Duodenal mucosa (tissue), 2 donors: ENCODE results near the gene TRAPPC2.

Experiments used
- H3K27ac ChIP-seq: one replicate; pipeline ENCODE4 v1.7.0; 2013; ENCODE audit warnings: low read depth, low read length
- H3K27me3 ChIP-seq, 2 donors: one replicate each; pipeline ENCODE4 v1.7.0; 2013; ENCODE audit warnings: low read length in 2 of 2, control low read depth in 1 of 2; ENCODE audit not compliant: insufficient read depth in 2 of 2, control insufficient read depth in 1 of 2
- H3K36me3 ChIP-seq, 2 donors: one replicate each; pipeline ENCODE4 v1.7.0; 2013; ENCODE audit warnings: low read length in 2 of 2, control low read depth in 1 of 2; ENCODE audit not compliant: insufficient read depth in 2 of 2, control insufficient read depth in 1 of 2
- H3K4me1 ChIP-seq, 2 donors: one replicate each; pipeline ENCODE4 v1.7.0; 2013; ENCODE audit warnings: low read length in 2 of 2, control low read depth in 1 of 2; ENCODE audit not compliant: insufficient read depth in 2 of 2, control insufficient read depth in 1 of 2
- H3K4me3 ChIP-seq, 2 donors: one replicate each; pipeline ENCODE4 v1.7.0; 2013; ENCODE audit warnings: low read length in 2 of 2, low read depth in 1 of 2
- H3K9ac ChIP-seq, 2 donors: one replicate each; pipeline ENCODE4 v1.7.0; 2013; ENCODE audit warnings: low read length in 2 of 2, low read depth in 1 of 2
- H3K9me3 ChIP-seq, 2 donors: one replicate each; pipeline ENCODE4 v1.7.0; 2013; ENCODE audit warnings: low read length in 2 of 2, control low read depth in 1 of 2; ENCODE audit not compliant: control insufficient read depth in 1 of 2

The TRAPPC2 gene

GRCh38 chrX:13763489-13763888 lies 29.1 kb upstream of the TRAPPC2 start:
- no peaks in the 10 kb centered on the region for H3K4me1 ChIP-seq
- no peaks in the 10 kb centered on the region for H3K9me3 ChIP-seq
- H3K4me3 ChIP-seq = no peak overlapping the region
- H3K9ac ChIP-seq = no peak overlapping the region
- no peak overlapping the region for H3K27ac ChIP-seq
- H3K27me3 ChIP-seq = no peaks in the 10 kb centered on the region
- H3K36me3 ChIP-seq = peaks cover 13 to 47% of the 10 kb centered on the region in 2 donors

GRCh38 chrX:13761606-13762414 lies 27.4 kb upstream of the TRAPPC2 start:
- H3K9me3 ChIP-seq = no peaks in the 10 kb centered on the region
- peak overlapping the region; percentile 1 for H3K27ac ChIP-seq
- H3K36me3 ChIP-seq = peaks cover 17 to 42% of the 10 kb centered on the region in 2 donors
- H3K9ac ChIP-seq = no peak overlapping the region
- no peak overlapping the region for H3K4me3 ChIP-seq
- H3K4me1 ChIP-seq = no peaks in the 10 kb centered on the region
- no peaks in the 10 kb centered on the region for H3K27me3 ChIP-seq

GRCh38 chrX:13760426-13760825 lies 26.0 kb upstream of the TRAPPC2 start:
- H3K36me3 ChIP-seq = peaks cover 13 to 33% of the 10 kb centered on the region in 2 donors
- no peaks in the 10 kb centered on the region for H3K4me1 ChIP-seq
- no peaks in the 10 kb centered on the region for H3K9me3 ChIP-seq
- H3K4me3 ChIP-seq = no peak overlapping the region
- no peak overlapping the region for H3K27ac ChIP-seq
- H3K9ac ChIP-seq = no peak overlapping the region
- no peaks in the 10 kb centered on the region for H3K27me3 ChIP-seq

GRCh38 chrX:13759152-13759718 lies 24.8 kb upstream of the TRAPPC2 start:
- H3K27me3 ChIP-seq = no peaks in the 10 kb centered on the region
- no peaks in the 10 kb centered on the region for H3K4me1 ChIP-seq
- H3K27ac ChIP-seq = no peak overlapping the region
- H3K9me3 ChIP-seq = no peaks in the 10 kb centered on the region
- H3K9ac ChIP-seq = no peak overlapping the region
- H3K4me3 ChIP-seq = no peak overlapping the region
- peaks cover 13 to 37% of the 10 kb centered on the region in 2 donors for H3K36me3 ChIP-seq

- Histone ChIP-seq H3K36me3 (peaks cover 9 to 23% of the 10 kb centered on the region in 2 donors), H3K9ac (no peak overlapping the region), H3K27me3 (no peaks in the 10 kb centered on the region), H3K27ac (no peak overlapping the region), H3K4me1 (peaks cover 0 to 3% of the 10 kb centered on the region in 2 donors), H3K9me3 (no peaks in the 10 kb centered on the region), H3K4me3 (no peak overlapping the region)
Observed at GRCh38 chrX:13756381-13756780, 22.0 kb upstream of the TRAPPC2 start.

GRCh38 chrX:13755254-13755653 lies 20.8 kb upstream of the TRAPPC2 start:
- Histone ChIP-seq H3K27ac (no peak overlapping the region), H3K9me3 (no peaks in the 10 kb centered on the region), H3K36me3 (peaks cover 9 to 16% of the 10 kb centered on the region in 2 donors), H3K4me3 (no peak overlapping the region), H3K4me1 (peaks cover 0 to 3% of the 10 kb centered on the region in 2 donors), H3K27me3 (no peaks in the 10 kb centered on the region), H3K9ac (no peak overlapping the region)

- Histone ChIP-seq H3K4me3 (no peak overlapping the region), H3K36me3 (peaks cover 9 to 16% of the 10 kb centered on the region in 2 donors), H3K27ac (no peak overlapping the region), H3K9me3 (no peaks in the 10 kb centered on the region), H3K9ac (no peak overlapping the region), H3K27me3 (no peaks in the 10 kb centered on the region), H3K4me1 (peaks cover 0 to 3% of the 10 kb centered on the region in 2 donors)
Observed at GRCh38 chrX:13754765-13755164, 20.3 kb upstream of the TRAPPC2 start.

- H3K4me3 ChIP-seq = no peak overlapping the region
- H3K9me3 ChIP-seq = no peaks in the 10 kb centered on the region
- no peaks in the 10 kb centered on the region for H3K27me3 ChIP-seq
- peaks cover 0 to 5% of the 10 kb centered on the region in 2 donors for H3K4me1 ChIP-seq
- H3K9ac ChIP-seq = no peak overlapping the region
- H3K36me3 ChIP-seq = peaks cover 0 to 16% of the 10 kb centered on the region in 2 donors
- H3K27ac ChIP-seq = no peak overlapping the region
Observed at GRCh38 chrX:13752646-13753045, 18.2 kb upstream of the TRAPPC2 start.

GRCh38 chrX:13752141-13752540 lies 17.7 kb upstream of the TRAPPC2 start:
- Histone ChIP-seq H3K27ac (no peak overlapping the region), H3K9me3 (no peaks in the 10 kb centered on the region), H3K9ac (no peak overlapping the region), H3K4me3 (no peak overlapping the region), H3K27me3 (no peaks in the 10 kb centered on the region), H3K4me1 (peaks cover 0 to 6% of the 10 kb centered on the region in 2 donors), H3K36me3 (peaks cover 0 to 15% of the 10 kb centered on the region in 2 donors)

- Histone ChIP-seq H3K36me3 (peaks cover 0 to 10% of the 10 kb centered on the region in 2 donors), H3K4me1 (peaks cover 0 to 6% of the 10 kb centered on the region in 2 donors), H3K27ac (no peak overlapping the region), H3K27me3 (no peaks in the 10 kb centered on the region), H3K9ac (no peak overlapping the region), H3K9me3 (no peaks in the 10 kb centered on the region), H3K4me3 (no peak overlapping the region)
Observed at GRCh38 chrX:13750812-13751211, 16.4 kb upstream of the TRAPPC2 start.
